Measurements from ENCODE around the gene S100A6. TPM values are rescaled to one million over a fixed set of nuclear protein-coding genes. Genes with fewer than 3 reads are reported as not detected.
"Not testable (repeated sequence)": the region's sequence is repeated elsewhere in the genome, so short reads cannot be mapped to it uniquely, and the experiment has no call there.

The S100A6 gene
- total and polyA plus RNA-seq, 3 donors from 2014 or later = 30.9 to 372 (median 57.4) TPM

DNA sequence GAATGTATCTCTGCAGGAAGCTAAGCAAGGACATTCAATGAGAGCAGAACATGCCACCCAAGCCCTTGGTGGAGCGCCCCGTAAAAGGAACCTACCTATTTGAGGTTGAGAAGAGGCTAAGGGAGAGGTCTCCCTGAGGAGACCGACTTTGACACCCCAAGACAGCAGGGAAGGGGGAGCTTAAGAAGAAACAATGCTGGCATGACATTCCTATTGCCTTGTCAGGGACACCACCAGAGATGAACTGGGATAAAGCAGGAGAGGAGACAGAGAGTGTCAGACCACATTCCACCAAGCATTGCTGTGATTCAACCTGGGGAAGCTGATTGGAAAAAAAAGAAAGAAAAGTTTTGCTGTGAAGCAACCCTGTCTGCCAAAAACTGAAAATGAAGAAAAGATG, 43.1 kb upstream of the S100A6 start:
- Histone ChIP-seq H3K4me1 (no peaks in the 10 kb centered on the region), H3K27me3 (no peaks in the 10 kb centered on the region), H3K4me3 (no peak overlapping the region), H3K36me3 (ENCODE audit: low read depth, missing control alignments) (no peaks in the 10 kb centered on the region), H3K27ac (no peak overlapping the region), H3K9me3 (no peaks in the 10 kb centered on the region)
- 79 to 87% methylated on average over 3 of the region's 3 CpGs for WGBS, 2 donors
- TF ChIP-seq POLR2A (IDR thresholded peaks at IDR 0.05) = no peak
- TF ChIP-seq, protein P1, sequence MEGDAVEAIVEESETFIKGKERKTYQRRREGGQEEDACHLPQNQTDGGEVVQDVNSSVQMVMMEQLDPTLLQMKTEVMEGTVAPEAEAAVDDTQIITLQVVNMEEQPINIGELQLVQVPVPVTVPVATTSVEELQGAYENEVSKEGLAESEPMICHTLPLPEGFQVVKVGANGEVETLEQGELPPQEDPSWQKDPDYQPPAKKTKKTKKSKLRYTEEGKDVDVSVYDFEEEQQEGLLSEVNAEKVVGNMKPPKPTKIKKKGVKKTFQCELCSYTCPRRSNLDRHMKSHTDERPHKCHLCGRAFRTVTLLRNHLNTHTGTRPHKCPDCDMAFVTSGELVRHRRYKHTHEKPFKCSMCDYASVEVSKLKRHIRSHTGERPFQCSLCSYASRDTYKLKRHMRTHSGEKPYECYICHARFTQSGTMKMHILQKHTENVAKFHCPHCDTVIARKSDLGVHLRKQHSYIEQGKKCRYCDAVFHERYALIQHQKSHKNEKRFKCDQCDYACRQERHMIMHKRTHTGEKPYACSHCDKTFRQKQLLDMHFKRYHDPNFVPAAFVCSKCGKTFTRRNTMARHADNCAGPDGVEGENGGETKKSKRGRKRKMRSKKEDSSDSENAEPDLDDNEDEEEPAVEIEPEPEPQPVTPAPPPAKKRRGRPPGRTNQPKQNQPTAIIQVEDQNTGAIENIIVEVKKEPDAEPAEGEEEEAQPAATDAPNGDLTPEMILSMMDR (IDR thresholded peaks at IDR 0.05) = no peak
- no peak for DNase-seq
- intact Hi-C loops (cut with DNase I; ENCODE audit: low total_unique reads) = no loop called here

DNA sequence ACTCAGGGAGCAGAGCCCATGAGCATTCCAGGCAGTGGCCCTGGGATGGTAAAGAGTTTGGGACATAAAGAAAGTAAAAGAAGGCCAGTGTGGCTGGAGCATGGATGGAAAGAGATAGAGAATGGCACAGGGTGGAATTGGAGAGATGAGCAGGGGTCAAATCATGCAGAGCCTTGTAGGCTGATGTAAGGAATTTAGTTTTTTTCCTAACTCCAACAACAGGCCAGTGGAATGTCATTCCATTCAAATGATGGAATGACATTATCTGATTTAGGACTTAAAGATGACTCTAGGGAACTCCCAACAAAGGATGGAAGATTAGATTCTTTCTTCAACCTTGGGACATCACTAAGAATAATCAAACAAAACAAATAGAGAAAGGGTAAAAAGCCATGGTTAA, 42.7 kb upstream of the S100A6 start:
- Histone ChIP-seq H3K27ac (no peak overlapping the region), H3K4me3 (no peak overlapping the region), H3K27me3 (no peaks in the 10 kb centered on the region), H3K9me3 (no peaks in the 10 kb centered on the region), H3K36me3 (ENCODE audit: low read depth, missing control alignments) (no peaks in the 10 kb centered on the region), H3K4me1 (no peaks in the 10 kb centered on the region)
- intact Hi-C loops (cut with DNase I; ENCODE audit: low total_unique reads) = no loop called here
- TF ChIP-seq, protein P1 (IDR thresholded peaks at IDR 0.05) = no peak
- no peak for TF ChIP-seq POLR2A (IDR thresholded peaks at IDR 0.05)
- no peak for DNase-seq

DNA sequence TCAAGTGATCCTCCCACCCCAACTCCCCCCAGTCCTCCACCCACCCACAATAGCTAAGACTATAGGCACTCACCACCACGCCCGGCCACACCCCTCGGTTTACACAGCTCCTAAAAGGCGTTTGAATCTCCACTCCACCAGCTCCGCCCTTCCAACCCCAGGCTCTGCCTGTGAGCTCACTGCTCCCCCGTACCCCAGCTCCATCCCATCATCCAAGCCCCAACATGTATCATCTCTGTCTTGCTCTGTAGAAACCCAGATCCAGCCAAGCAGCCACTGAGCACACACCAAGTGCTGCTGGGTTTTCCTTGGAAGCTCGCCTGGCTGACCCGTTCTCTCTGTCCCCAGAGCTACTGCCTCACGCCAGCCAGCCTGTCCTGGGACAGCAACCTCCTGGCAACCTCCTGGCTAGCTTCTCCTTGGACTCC, 41.8 kb upstream of the S100A6 start:
- no peaks in the 10 kb centered on the region for H3K9me3 ChIP-seq
- H3K36me3 ChIP-seq (ENCODE audit: low read depth, missing control alignments) = no peaks in the 10 kb centered on the region
- DNase-seq = no peak
- H3K27ac ChIP-seq = no peak overlapping the region
- no peak overlapping the region for H3K4me3 ChIP-seq
- 72 to 75% methylated on average over 9 of the region's 9 CpGs for WGBS, 2 donors
- intact Hi-C loops (cut with DNase I; ENCODE audit: low total_unique reads) = no loop called here
- H3K27me3 ChIP-seq = no peaks in the 10 kb centered on the region
- no peak for TF ChIP-seq POLR2A (IDR thresholded peaks at IDR 0.05)
- TF ChIP-seq, protein P1 (IDR thresholded peaks at IDR 0.05) = no peak
- no peaks in the 10 kb centered on the region for H3K4me1 ChIP-seq

DNA sequence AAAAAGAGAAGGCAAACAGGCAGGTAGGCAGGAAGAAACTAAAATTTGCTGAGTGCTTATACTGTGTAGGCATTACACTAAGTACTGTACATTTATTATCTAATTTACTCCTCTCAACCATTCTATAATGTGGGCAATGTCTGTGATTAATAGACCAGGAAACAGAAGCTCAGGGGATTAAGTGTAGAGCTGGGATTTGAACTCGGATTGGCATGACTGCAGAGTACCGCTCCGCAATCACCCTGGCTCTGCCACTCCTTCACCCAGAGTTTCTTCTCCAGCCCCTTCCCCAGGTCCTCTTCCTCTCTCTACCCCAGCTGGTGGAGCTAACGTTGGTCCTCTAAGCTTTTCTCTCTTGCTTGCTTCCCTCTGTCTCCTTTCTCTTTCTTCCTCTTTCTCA, 41.3 kb upstream of the S100A6 start:
- H3K4me3 ChIP-seq = no peak overlapping the region
- no peak for TF ChIP-seq POLR2A (IDR thresholded peaks at IDR 0.05)
- TF ChIP-seq, protein P1 (IDR thresholded peaks at IDR 0.05) = no peak
- DNase-seq = no peak
- H3K4me1 ChIP-seq = no peaks in the 10 kb centered on the region
- no peak overlapping the region for H3K27ac ChIP-seq
- intact Hi-C loops (cut with DNase I; ENCODE audit: low total_unique reads) = no loop called here
- H3K27me3 ChIP-seq = no peaks in the 10 kb centered on the region
- H3K36me3 ChIP-seq (ENCODE audit: low read depth, missing control alignments) = no peaks in the 10 kb centered on the region
- 76 to 88% methylated on average over 4 of the region's 4 CpGs for WGBS, 2 donors
- no peaks in the 10 kb centered on the region for H3K9me3 ChIP-seq

DNA sequence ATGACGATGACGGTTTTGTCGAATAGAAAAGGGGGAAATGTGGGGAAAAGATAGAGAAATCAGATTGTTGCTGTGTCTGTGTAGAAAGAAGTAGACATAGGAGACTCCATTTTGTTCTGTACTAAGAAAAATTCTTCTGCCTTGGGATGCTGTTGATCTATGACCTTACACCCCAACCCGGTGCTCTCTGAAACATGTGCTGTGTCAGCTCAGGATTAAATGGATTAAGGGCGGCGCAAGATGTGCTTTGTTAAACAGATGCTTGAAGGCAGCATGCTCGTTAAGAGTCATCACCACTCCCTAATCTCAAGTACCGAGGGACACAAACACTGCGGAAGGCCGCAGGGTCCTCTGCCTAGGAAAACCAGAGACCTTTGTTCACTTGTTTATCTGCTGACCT, 39.7 kb upstream of the S100A6 start:
- H3K27ac ChIP-seq; DNase-seq; intact Hi-C loops (cut with DNase I; ENCODE audit: low total_unique reads); H3K36me3 ChIP-seq (ENCODE audit: low read depth, missing control alignments); H3K27me3 ChIP-seq; H3K4me1 ChIP-seq; H3K9me3 ChIP-seq; H3K4me3 ChIP-seq: not testable (repeated sequence)
- WGBS, 2 donors = 77 to 87% methylated on average over 10 of the region's 10 CpGs

DNA sequence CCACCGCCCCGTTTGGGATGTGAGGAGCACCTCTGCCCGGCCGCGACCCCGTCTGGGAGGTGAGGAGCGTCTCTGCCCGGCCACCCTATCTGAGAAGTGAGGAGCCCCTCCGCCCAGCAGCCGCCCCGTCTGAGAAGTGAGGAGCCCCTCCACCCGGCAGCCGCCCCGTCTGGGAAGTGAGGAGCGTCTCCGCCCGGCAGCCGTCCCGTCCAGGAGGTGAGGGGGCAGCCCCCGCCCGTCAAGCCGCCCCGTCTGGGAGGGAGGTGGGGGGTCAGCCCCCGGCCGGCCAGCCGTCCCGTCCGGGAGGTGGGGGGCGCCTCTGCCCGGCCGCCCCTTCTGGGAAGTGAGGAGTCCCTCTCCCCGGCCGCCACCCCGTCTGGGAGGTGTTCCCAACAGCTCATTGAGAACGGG, 39.3 kb upstream of the S100A6 start:
- H3K36me3 ChIP-seq (ENCODE audit: low read depth, missing control alignments); H3K9me3 ChIP-seq; DNase-seq; H3K4me3 ChIP-seq; intact Hi-C loops (cut with DNase I; ENCODE audit: low total_unique reads); H3K27me3 ChIP-seq; H3K4me1 ChIP-seq; H3K27ac ChIP-seq: not testable (repeated sequence)
- 55 to 79% methylated on average over 10 to 35 of the region's 35 CpGs for WGBS, 2 donors
